ENCODE measurements around the gene PLEKHA6. TPM values are rescaled to one million over a fixed set of nuclear protein-coding genes. Genes with fewer than 3 reads are reported as not detected.

PLEKHA6 gene
- total RNA-seq, 2 donors from 2014 or later = 24.5 to 49.3 TPM

GRCh38 chr1:204192046-204192445 is 167.7 kb downstream of the PLEKHA6 start:
- Histone ChIP-seq H3K4me3 (no peak overlapping the region), H3K9me3 (no peaks in the 10 kb centered on the region), H3K36me3 (no peaks in the 10 kb centered on the region), H3K4me1 (replicated peaks) (peaks cover 8% of the 10 kb centered on the region), H3K27ac (no peak overlapping the region), H3K27me3 (replicated peaks; ENCODE audit: insufficient read depth) (no peaks in the 10 kb centered on the region)
- TF ChIP-seq CTCF (IDR thresholded peaks at IDR 0.05) (no peak), POLR2A (IDR thresholded peaks at IDR 0.05) (no peak), POLR2AphosphoS5 (IDR thresholded peaks at IDR 0.05) (no peak)
- no peak for DNase-seq (ENCODE audit: low spot score)
- intact Hi-C loops (cut with DNase I) = no loop called here
- 94% methylated on average over 2 of the region's 2 CpGs for WGBS

GRCh38 chr1:204191456-204191855 is 168.3 kb downstream of the PLEKHA6 start:
- intact Hi-C loops (cut with DNase I) = no loop called here
- Histone ChIP-seq H3K27ac (no peak overlapping the region), H3K27me3 (replicated peaks; ENCODE audit: insufficient read depth) (no peaks in the 10 kb centered on the region), H3K36me3 (no peaks in the 10 kb centered on the region), H3K4me3 (no peak overlapping the region), H3K4me1 (replicated peaks) (peaks cover 8% of the 10 kb centered on the region), H3K9me3 (no peaks in the 10 kb centered on the region)
- TF ChIP-seq CTCF (IDR thresholded peaks at IDR 0.05) = no peak
- no peak for TF ChIP-seq POLR2AphosphoS5 (IDR thresholded peaks at IDR 0.05)
- no peak for TF ChIP-seq POLR2A (IDR thresholded peaks at IDR 0.05)
- WGBS = 32% methylated on average over 7 of the region's 7 CpGs
- no peak for DNase-seq (ENCODE audit: low spot score)

- H3K27me3 ChIP-seq (replicated peaks; ENCODE audit: insufficient read depth) = no peaks in the 10 kb centered on the region
- 22% methylated on average over 34 of the region's 44 CpGs for WGBS
- TF ChIP-seq POLR2A (IDR thresholded peaks at IDR 0.05) (no peak), POLR2AphosphoS5 (IDR thresholded peaks at IDR 0.05) (peak; percentile 20)
- no peak overlapping the region for H3K4me3 ChIP-seq
- no peaks in the 10 kb centered on the region for H3K4me1 ChIP-seq (replicated peaks)
- intact Hi-C loops (cut with DNase I) = no loop called here
- H3K27ac ChIP-seq = peak overlapping the region in 1 of 2 donors; percentile 49
- no peak for DNase-seq (ENCODE audit: low spot score)
- H3K9me3 ChIP-seq = no peaks in the 10 kb centered on the region
- no peaks in the 10 kb centered on the region for H3K36me3 ChIP-seq
Measured at GRCh38 chr1:204190212-204191211, 169.2 kb downstream of the PLEKHA6 start.

- Histone ChIP-seq H3K4me3 (no peak overlapping the region), H3K27ac (no peak overlapping the region), H3K4me1 (replicated peaks) (no peaks in the 10 kb centered on the region), H3K36me3 (no peaks in the 10 kb centered on the region), H3K27me3 (replicated peaks; ENCODE audit: insufficient read depth) (no peaks in the 10 kb centered on the region), H3K9me3 (no peaks in the 10 kb centered on the region)
- WGBS = 93% methylated on average over 11 of the region's 11 CpGs
- TF ChIP-seq POLR2A (IDR thresholded peaks at IDR 0.05) (no peak), POLR2AphosphoS5 (IDR thresholded peaks at IDR 0.05) (no peak), CTCF (IDR thresholded peaks at IDR 0.05) (no peak)
- intact Hi-C loops (cut with DNase I) = no loop called here
- no peak for DNase-seq (ENCODE audit: low spot score)
Measured at GRCh38 chr1:204188959-204189639, 170.6 kb downstream of the PLEKHA6 start.

GRCh38 chr1:204186597-204186996 is 173.1 kb downstream of the PLEKHA6 start:
- Histone ChIP-seq H3K27me3 (replicated peaks; ENCODE audit: insufficient read depth) (no peaks in the 10 kb centered on the region), H3K4me1 (replicated peaks) (no peaks in the 10 kb centered on the region), H3K9me3 (no peaks in the 10 kb centered on the region), H3K4me3 (no peak overlapping the region), H3K36me3 (no peaks in the 10 kb centered on the region), H3K27ac (no peak overlapping the region)
- intact Hi-C loops (cut with DNase I) = no loop called here
- no peak for TF ChIP-seq POLR2A (IDR thresholded peaks at IDR 0.05)
- TF ChIP-seq CTCF (IDR thresholded peaks at IDR 0.05) = no peak
- no peak for TF ChIP-seq POLR2AphosphoS5 (IDR thresholded peaks at IDR 0.05)
- 75% methylated on average over 10 of the region's 10 CpGs for WGBS
- DNase-seq (ENCODE audit: low spot score) = no peak

Measured in prostate gland (tissue), 2 donors.